Osteocyte (in vitro differentiated cells): ENCODE data around the gene XAB2. TPM values are rescaled to one million over a fixed set of nuclear protein-coding genes. Genes with fewer than 3 reads are reported as not detected.

Experiments used
- DNase-seq: peaks from one replicate; pipeline ENCODE4 v3.0.0; 2021; ENCODE audit warnings: mixed read lengths; ENCODE audit not compliant: unreplicated experiment; ENCODE audit errors: extremely low spot score
- H3K27ac Mint-ChIP-seq: one replicate; pipeline ENCODE4 v1.8.0; 2021; ENCODE audit warnings: mild to moderate bottlenecking, mixed read lengths; ENCODE audit not compliant: unreplicated experiment
- H3K27me3 Mint-ChIP-seq: one replicate; pipeline ENCODE4 v1.8.0; 2021; ENCODE audit warnings: mixed read lengths; ENCODE audit not compliant: unreplicated experiment
- H3K36me3 Mint-ChIP-seq: one replicate; pipeline ENCODE4 v1.8.0; 2021; ENCODE audit warnings: mixed read lengths; ENCODE audit not compliant: unreplicated experiment
- H3K4me1 Mint-ChIP-seq: one replicate; pipeline ENCODE4 v1.8.0; 2021; ENCODE audit warnings: mixed read lengths; ENCODE audit not compliant: unreplicated experiment
- H3K4me3 Mint-ChIP-seq: one replicate; pipeline ENCODE4 v1.8.0; 2021; ENCODE audit warnings: mild to moderate bottlenecking, moderate library complexity, mixed read lengths; ENCODE audit not compliant: unreplicated experiment
- H3K9me3 Mint-ChIP-seq: one replicate; pipeline ENCODE4 v1.8.0; 2021; ENCODE audit warnings: mixed read lengths; ENCODE audit not compliant: unreplicated experiment
- CTCF ChIP-seq: fragments of 200-600 bp; sonication (generic); IDR thresholded peaks from 2 replicates; pipeline ENCODE4 v1.5.0; 2021; ENCODE audit warnings: antibody characterized with exemption, mild to moderate bottlenecking, moderate library complexity
- total RNA-seq: library from RNA; stranded (reverse); gene quantifications from 2 replicates; pipeline ENCODE4 v1.2.1, GENCODE V29; 2021

Gene XAB2
- total RNA-seq, 1 donor from 2014 or later: 41.7 TPM

DNA sequence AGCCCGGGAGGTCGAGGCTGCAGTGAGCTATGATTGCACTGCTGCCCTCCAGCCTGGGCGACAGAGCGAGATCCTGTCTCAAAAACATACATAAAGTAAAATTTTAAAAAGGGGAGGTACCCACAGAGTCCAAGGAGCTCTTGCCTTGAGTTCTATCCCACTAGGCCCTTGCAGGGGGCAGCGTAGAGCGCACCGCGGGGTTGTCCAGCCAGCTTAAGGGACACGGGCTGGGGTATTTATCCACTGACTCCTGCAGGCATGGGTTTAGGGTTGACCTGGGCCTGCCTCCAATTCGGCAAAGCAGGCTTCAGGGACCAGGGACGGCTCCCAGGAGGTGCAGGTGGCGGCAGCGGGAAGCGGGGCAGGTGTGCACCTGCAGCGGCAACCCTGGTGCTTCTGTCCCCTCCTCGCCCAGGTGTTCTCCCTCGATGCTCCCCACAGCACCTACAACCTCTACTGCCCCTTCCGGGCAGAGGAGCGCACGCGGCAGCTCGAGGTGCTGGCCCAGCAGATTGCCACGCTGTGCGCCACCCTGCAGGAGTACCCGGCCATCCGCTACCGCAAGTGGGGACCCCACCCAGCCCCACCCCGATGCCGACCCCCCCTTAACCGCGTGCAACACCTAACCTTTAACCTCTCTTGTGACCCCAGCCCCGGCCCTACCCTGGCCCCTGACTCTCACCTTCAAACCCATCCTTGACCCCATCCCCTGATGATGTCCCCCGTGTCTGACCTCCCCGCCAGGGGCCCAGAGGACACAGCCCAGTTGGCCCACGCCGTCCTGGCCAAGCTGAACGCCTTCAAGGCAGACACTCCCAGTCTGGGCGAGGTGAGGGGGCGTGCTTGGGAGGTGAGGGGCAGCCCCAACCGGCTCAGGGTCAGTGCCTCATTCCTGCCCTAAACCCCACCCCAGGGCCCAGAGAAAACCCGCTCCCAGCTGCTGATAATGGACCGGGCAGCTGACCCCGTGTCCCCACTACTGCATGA, 12.2 kb upstream of the XAB2 start:
- no peak for DNase-seq

GRCh38 chr19:7640803-7641202, 11.5 kb upstream of the XAB2 start:
- Mint-ChIP-seq H3K4me3 (no peak overlapping the region), H3K27ac (no peak overlapping the region), H3K4me1 (no peaks in the 10 kb centered on the region), H3K36me3 (no peaks in the 10 kb centered on the region), H3K9me3 (no peaks in the 10 kb centered on the region), H3K27me3 (peaks cover 10% of the 10 kb centered on the region)
- no peak for TF ChIP-seq CTCF
- DNase-seq: no peak

More for the DNA sequence above, 12.2 kb upstream of the XAB2 start:
- TF ChIP-seq CTCF: no peak
- no peaks in the 10 kb centered on the region for H3K4me1 Mint-ChIP-seq
- no peaks in the 10 kb centered on the region for H3K36me3 Mint-ChIP-seq
- no peak overlapping the region for H3K4me3 Mint-ChIP-seq
- H3K9me3 Mint-ChIP-seq: no peaks in the 10 kb centered on the region
- no peak overlapping the region for H3K27ac Mint-ChIP-seq
- H3K27me3 Mint-ChIP-seq: peaks cover 2% of the 10 kb centered on the region

GRCh38 chr19:7639863-7640348, 10.6 kb upstream of the XAB2 start:
- no peaks in the 10 kb centered on the region for H3K9me3 Mint-ChIP-seq
- H3K27ac Mint-ChIP-seq: no peak overlapping the region
- TF ChIP-seq CTCF: no peak
- no peak for DNase-seq
- no peaks in the 10 kb centered on the region for H3K36me3 Mint-ChIP-seq
- peaks cover 14% of the 10 kb centered on the region for H3K27me3 Mint-ChIP-seq
- no peaks in the 10 kb centered on the region for H3K4me1 Mint-ChIP-seq
- H3K4me3 Mint-ChIP-seq: no peak overlapping the region

DNA sequence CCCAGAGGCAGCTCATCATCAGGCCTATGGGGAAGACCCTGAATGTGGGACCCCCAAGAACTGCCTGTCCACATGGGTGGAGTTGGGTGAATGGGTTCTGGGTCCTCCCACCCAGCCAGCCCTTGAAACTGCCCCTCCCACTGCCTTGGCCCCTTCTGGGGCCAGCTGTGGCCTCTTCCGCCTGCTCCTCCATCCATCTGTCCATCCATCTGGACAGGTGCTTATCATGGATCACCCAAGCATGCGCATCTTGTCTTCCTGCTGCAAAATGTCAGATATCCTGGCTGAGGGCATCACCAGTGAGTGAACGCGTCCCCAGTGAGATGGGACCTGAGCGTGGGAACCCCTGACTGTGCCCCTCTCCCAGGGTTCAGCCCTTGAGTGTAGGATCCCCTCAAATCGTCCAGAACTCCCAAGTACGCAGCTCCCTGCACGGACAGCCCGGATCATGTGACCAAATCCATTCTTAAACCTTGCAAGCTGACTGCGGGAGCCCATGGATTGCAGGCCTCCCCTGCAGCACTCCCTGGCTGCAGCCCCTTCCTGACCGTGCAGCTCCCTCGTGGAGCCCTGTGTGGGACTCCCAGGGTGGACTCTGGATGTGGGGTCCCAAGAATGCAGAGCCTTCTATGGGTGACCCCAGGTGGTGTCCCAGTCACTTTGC, 9.6 kb upstream of the XAB2 start:
- H3K27me3 Mint-ChIP-seq: peaks cover 16% of the 10 kb centered on the region

More for the DNA sequence above, 9.6 kb upstream of the XAB2 start:
- no peaks in the 10 kb centered on the region for H3K9me3 Mint-ChIP-seq
- H3K4me3 Mint-ChIP-seq: no peak overlapping the region
- H3K36me3 Mint-ChIP-seq: no peaks in the 10 kb centered on the region
- TF ChIP-seq CTCF: no peak
- H3K27ac Mint-ChIP-seq: no peak overlapping the region
- DNase-seq: no peak
- H3K4me1 Mint-ChIP-seq: no peaks in the 10 kb centered on the region
